OCI-LY3 (cell line): Measurements from ENCODE around the gene PIP4K2C.

Experiments
- H2AFZ ChIP-seq: fragments of 200-600, 300-600 bp; shearing (Covaris generic); 2 replicates; pipeline ENCODE4 v1.6.0; 2014; ENCODE audit warnings: antibody characterized with exemption, low read depth, low read length
- H3K27ac ChIP-seq: fragments of 200-600, 300-600 bp; sonication (generic); 2 replicates; pipeline ENCODE4 v1.5.1; 2014; ENCODE audit warnings: mild to moderate bottlenecking, low read length, moderate library complexity, mixed read lengths
- H3K27me3 ChIP-seq: fragments of 200-600, 300-600 bp; sonication (generic); 2 replicates; pipeline ENCODE4 v1.6.1; 2014; ENCODE audit warnings: low read depth, low read length, mixed read lengths
- H3K36me3 ChIP-seq: fragments of 200-600, 300-600 bp; sonication (generic); replicated peaks from 2 replicates; pipeline ENCODE3; 2014; ENCODE audit warnings: low read depth, low read length, mixed read lengths
- H3K4me1 ChIP-seq: fragments of 300-600, 200-600 bp; sonication (generic); 2 replicates; pipeline ENCODE4 v1.6.1; 2014; ENCODE audit warnings: low read length, mixed read lengths
- H3K4me2 ChIP-seq: fragments of 200-600, 300-600 bp; sonication (generic); 2 replicates; pipeline ENCODE4 v1.6.1; 2014; ENCODE audit warnings: low read length, mixed read lengths
- H3K4me3 ChIP-seq: fragments of 300-600, 200-600 bp; sonication (generic); 2 replicates; pipeline ENCODE4 v1.5.1; 2014; ENCODE audit warnings: antibody characterized with exemption, mild to moderate bottlenecking, low read length, moderate library complexity
- H3K79me2 ChIP-seq: fragments of 300-600, 200-600 bp; shearing (Covaris generic); 2 replicates; pipeline ENCODE4 v1.6.1; 2014; ENCODE audit warnings: mild to moderate bottlenecking, low read length, mixed read lengths
- H3K9ac ChIP-seq: fragments of 300-600, 200-600 bp; shearing (Covaris generic); 2 replicates; pipeline ENCODE4 v1.6.0; 2014; ENCODE audit warnings: mild to moderate bottlenecking, low read length, moderate library complexity
- H3K9me3 ChIP-seq: fragments of 200-600, 300-600 bp; shearing (Covaris generic); 2 replicates; pipeline ENCODE4 v1.6.1; 2014; ENCODE audit warnings: low read length, mixed read lengths; ENCODE audit not compliant: insufficient read depth
- H4K20me1 ChIP-seq: fragments of 200-600, 300-600 bp; sonication (generic); 2 replicates; pipeline ENCODE4 v1.6.1; 2016; ENCODE audit warnings: low read length, mixed read lengths; ENCODE audit not compliant: insufficient read depth
- EZH2phosphoT487 ChIP-seq: fragments of 200-600 bp; shearing (Covaris generic); IDR thresholded peaks from 2 replicates; pipeline ENCODE4 v1.6.1; 2018; ENCODE audit warnings: antibody characterized with exemption, mixed run types, low read depth
- TF ChIP-seq, protein P1 (sequence below): fragments of 200-600, 300-600 bp; sonication (generic); IDR thresholded peaks from 2 replicates; pipeline ENCODE4 v1.5.1; 2014; ENCODE audit warnings: antibody characterized with exemption, low read length, low read depth

PIP4K2C gene

DNA sequence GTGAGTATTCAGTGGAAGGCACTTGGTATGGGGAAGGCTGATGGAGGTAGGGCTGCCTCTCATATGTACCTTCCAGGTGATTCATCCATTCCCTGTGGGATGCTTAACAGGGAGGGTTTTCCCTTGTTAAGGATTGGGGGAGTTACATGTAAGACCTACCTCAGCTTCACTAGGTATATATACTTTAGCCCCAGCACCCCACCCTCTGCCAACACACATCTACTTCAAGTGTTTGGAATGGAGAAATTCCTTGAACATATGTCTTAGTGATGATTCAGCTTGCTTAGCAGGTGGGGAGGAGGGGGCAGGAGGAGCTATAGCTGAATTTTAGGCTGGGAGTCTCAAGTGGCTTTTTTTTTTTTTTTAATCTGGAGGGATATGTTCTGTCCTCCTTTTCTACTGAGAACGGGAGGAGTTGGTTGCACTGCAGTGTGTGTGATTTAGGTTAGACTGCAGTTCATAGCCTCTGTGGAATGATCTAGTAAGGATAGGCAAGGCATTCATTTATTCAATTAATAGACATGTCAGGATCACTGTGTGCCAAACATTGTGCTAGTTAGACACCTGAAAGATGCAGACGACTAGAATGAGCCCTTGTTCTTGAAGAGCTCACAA is 1.7 kb downstream of the PIP4K2C start:
- H3K27ac ChIP-seq: no peak overlapping the region
- H3K4me1 ChIP-seq: peaks cover 17% of the 10 kb centered on the region

DNA sequence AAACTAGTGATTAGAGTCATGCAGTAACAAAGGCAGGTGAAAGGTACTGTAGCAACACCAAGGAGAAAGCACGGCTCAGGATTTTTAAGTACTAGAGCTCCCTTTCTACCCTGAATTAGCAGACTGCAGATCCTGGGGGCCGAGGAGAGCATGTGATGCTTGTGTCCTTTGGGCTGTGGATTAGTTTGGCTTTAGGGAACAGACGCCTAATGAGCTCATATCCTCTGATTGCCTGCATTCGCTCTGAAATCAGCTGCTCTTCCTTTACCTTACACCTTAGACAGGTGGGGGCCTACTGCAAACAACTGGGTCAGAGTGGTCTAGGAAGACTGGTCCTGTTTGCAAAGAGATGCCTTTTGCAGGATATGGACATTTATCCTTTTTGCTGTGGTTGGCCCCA is 2.2 kb downstream of the PIP4K2C start:
- Histone ChIP-seq H3K4me2 (no peak overlapping the region), H3K27ac (no peak overlapping the region), H3K9ac (no peak overlapping the region)

More for the DNA sequence above, 1.7 kb downstream of the PIP4K2C start:
- H3K36me3 ChIP-seq: no peaks in the 10 kb centered on the region
- H3K9ac ChIP-seq: no peak overlapping the region
- H3K79me2 ChIP-seq: peaks cover 17% of the 10 kb centered on the region
- H4K20me1 ChIP-seq: no peaks in the 10 kb centered on the region
- TF ChIP-seq, protein P1, sequence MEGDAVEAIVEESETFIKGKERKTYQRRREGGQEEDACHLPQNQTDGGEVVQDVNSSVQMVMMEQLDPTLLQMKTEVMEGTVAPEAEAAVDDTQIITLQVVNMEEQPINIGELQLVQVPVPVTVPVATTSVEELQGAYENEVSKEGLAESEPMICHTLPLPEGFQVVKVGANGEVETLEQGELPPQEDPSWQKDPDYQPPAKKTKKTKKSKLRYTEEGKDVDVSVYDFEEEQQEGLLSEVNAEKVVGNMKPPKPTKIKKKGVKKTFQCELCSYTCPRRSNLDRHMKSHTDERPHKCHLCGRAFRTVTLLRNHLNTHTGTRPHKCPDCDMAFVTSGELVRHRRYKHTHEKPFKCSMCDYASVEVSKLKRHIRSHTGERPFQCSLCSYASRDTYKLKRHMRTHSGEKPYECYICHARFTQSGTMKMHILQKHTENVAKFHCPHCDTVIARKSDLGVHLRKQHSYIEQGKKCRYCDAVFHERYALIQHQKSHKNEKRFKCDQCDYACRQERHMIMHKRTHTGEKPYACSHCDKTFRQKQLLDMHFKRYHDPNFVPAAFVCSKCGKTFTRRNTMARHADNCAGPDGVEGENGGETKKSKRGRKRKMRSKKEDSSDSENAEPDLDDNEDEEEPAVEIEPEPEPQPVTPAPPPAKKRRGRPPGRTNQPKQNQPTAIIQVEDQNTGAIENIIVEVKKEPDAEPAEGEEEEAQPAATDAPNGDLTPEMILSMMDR: no peak
- no peak for TF ChIP-seq EZH2phosphoT487
- no peak overlapping the region for H2AFZ ChIP-seq
- H3K4me3 ChIP-seq: no peak overlapping the region
- no peak overlapping the region for H3K4me2 ChIP-seq
- H3K27me3 ChIP-seq: peaks cover 8% of the 10 kb centered on the region; the same call in 1 of the 2 replicates
- H3K9me3 ChIP-seq: no peaks in the 10 kb centered on the region

DNA sequence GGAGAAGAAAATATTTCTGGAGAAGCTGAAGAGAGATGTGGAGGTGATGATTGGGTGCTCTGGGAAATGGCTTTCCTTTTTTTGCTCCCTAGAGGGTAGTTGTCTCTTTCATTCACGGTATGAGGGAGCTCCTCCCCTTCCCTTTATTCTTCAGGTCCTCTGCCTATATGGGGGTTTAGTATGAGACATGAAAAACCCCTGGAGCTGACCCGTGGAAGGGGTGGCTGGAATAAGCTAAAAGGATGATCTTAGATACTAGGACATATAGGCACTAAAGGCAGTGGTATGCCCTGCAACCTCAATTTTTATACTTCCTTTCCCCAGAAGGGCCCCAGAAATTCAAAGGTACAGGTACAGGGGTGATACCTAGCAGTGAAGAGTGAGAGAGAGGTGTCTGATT is 9.4 kb downstream of the PIP4K2C start:
- Histone ChIP-seq H3K4me3 (no peak overlapping the region), H4K20me1 (no peaks in the 10 kb centered on the region), H2AFZ (no peak overlapping the region), H3K9me3 (no peaks in the 10 kb centered on the region), H3K27ac (no peak overlapping the region), H3K9ac (no peak overlapping the region), H3K27me3 (no peaks in the 10 kb centered on the region), H3K79me2 (peaks cover 6% of the 10 kb centered on the region), H3K4me2 (no peak overlapping the region), H3K4me1 (peaks cover 8% of the 10 kb centered on the region), H3K36me3 (peaks cover 7% of the 10 kb centered on the region)
- no peak for TF ChIP-seq EZH2phosphoT487
- TF ChIP-seq, protein P1: no peak

More for the DNA sequence above, 2.2 kb downstream of the PIP4K2C start:
- H3K4me1 ChIP-seq: peaks cover 17% of the 10 kb centered on the region
- H3K79me2 ChIP-seq: peaks cover 17% of the 10 kb centered on the region
- no peaks in the 10 kb centered on the region for H3K9me3 ChIP-seq
- no peaks in the 10 kb centered on the region for H4K20me1 ChIP-seq
- TF ChIP-seq, protein P1: no peak
- TF ChIP-seq EZH2phosphoT487: no peak
- no peak overlapping the region for H3K4me3 ChIP-seq
- peaks cover 2% of the 10 kb centered on the region; the same call in 1 of the 2 replicates for H3K27me3 ChIP-seq
- no peaks in the 10 kb centered on the region for H3K36me3 ChIP-seq
- H2AFZ ChIP-seq: no peak overlapping the region

DNA sequence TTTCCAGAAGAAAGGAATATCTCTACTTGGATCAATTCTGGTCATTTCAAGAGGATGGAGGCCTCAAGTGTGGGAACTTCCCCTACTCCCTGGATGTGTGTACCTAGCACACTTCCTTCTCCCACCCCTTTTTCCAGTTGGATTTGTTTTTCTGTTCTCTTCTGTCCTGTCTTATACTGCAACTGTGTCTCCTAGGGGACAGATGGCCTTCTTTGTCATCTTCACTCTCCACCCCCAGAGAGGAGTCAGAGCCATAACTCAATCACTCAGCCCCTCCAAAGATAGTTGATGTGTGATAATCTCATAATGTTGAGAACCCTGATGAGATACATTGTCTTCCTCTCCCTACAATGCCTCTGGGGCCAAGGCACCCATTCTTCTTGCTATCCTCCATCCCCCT is 11.6 kb downstream of the PIP4K2C start:
- no peak overlapping the region for H2AFZ ChIP-seq
- H3K9ac ChIP-seq: no peak overlapping the region
- TF ChIP-seq, protein P1: no peak
- no peak for TF ChIP-seq EZH2phosphoT487
- H3K36me3 ChIP-seq: peaks cover 7% of the 10 kb centered on the region
- H3K4me1 ChIP-seq: peaks cover 13% of the 10 kb centered on the region
- H3K27me3 ChIP-seq: no peaks in the 10 kb centered on the region
- no peak overlapping the region for H3K4me3 ChIP-seq
- no peaks in the 10 kb centered on the region for H4K20me1 ChIP-seq
- no peak overlapping the region for H3K27ac ChIP-seq
- peaks cover 11% of the 10 kb centered on the region for H3K79me2 ChIP-seq
- H3K9me3 ChIP-seq: no peaks in the 10 kb centered on the region
- no peak overlapping the region for H3K4me2 ChIP-seq
